GM21529 (cell line): Measurements from ENCODE around the gene HES4.

Source experiments
- ATAC-seq: cut with Tn5 transposase; IDR thresholded peaks from one replicate; pipeline ENCODE4 v1.9.1; 2021; ENCODE audit not compliant: unreplicated experiment

The HES4 gene

DNA sequence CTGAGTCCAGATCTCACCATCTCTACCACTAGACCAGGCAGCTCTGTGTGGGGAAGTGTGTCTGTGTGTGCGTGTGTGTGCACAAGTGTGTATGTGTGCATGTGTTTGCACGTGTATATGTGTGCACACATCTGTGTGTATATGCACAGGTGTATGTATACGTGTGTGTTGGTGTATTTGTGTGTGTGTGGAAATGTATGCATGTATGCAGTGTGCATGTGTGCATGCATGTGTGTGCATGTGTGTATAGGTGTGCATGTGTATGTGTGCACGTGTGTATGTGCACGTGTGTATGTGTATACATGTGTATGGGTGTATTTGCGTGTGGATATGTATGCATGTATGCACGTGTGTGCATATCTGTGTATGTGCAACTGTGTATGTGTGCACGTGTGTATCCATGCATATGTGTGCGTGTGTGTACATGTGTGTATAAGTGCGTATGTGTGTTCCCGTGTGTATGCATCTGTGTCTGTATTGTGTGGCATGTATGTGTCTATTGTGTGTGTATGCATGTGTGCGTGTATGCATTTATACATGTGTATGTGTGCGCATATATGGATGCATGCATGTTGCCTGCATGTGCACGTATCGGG, 30.5 kb downstream of the HES4 start:
- ATAC-seq = no peak

DNA sequence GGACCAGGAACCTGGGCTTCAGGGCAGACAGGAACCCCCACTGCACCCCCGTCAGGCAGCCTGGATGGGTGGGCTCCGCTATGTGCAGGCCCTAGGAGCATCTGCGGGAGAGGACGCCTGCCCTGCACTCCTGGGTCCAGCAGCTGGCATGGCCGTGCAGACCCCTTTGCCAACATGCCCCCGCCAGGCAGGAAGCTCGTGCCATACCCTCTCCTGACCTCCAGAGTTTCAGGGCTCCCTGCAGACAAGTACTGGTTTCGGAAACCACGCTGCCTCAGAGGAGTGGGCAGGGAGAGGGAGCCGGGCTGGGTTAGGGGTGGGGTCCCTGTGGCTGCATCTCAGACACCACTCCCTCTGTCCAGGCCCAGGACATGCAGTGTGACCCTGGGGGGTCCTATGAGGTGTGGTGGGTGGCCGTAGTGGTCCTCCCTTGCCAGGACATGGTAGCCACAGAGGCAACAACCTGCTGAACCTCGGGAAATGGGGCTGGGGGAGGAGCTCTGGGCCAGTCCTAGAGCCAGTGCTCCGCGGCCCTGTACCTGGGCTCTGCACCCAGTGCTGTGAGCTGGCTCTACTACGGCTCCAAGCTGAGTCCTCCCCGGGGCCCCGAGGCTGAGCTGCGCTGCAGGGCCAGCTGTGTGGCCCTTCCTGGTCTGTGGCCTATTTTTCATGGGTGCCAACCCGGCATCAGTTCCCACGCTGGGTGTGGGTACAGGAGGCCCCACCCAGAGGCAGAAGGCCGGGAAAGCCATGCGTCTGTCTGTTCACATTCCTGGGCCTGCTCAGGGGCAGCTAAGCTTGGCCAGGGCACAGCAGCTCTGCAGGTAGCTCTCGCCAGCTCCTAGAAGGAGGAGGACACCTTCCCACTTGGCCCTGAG, 32.2 kb downstream of the HES4 start:
- ATAC-seq = no peak

DNA sequence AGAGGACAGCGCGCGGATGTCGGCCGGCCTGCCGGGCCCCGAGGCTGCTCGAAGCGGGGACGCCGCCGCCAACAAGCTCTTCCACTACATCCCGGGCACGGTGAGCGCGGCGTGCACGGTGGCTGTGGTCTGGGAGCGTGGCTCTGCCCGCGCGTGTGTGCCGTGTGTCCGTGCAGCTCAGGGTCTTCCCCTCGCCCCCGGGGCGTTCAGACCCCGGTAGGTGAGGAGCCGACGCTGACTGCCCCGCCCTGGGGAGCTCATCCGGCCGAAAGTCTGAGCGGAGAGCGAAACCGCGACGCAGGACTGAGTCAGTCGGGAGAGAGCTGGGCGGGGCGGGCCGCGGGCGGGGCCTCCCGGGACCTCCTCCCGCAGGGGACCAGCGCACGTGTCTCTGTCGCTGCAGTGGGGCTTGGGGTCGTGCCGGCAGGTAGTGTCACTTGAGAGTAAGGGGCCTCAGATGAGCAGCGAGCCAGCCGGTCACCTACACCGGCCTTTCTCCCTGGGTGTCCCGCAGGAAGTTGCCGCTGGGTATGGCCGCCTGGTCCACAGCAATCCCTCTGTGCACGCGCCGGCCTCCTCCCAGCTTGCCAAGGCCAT, 33.1 kb downstream of the HES4 start:
- ATAC-seq = peak; percentile 82

DNA sequence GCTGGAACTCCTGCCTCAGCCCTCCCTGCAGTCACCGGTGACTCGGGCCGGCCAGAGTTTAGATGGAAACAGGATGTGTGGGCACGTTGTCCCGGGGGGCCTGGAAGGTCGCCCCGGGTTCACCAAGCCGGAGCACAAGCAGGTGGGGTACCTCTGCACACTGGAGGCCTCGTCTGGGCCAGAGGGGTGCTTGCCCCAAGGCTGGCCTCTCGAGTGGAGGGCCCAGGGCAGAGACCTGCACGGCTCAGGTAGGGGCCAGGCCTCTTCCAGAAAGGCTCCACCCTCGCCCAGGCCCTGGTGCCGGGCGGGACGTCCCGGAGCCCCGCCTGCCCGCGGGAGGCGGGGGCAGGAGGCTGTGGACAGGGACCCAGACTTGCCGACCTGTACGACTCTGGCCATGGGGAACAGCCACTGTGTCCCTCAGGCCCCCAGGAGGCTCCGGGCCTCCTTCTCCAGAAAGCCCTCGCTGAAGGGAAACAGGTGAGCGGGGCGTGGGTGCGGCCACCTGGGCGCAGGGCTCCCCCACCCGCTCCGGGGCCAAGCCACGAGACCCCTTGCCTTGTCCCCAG, 33.7 kb downstream of the HES4 start, which contains the start of gene PLEKHN1:
Gene PLEKHN1, plus strand, starts transcription at position 348 of the 569 bp plus-strand sequence. Its CDS starts 50 bp downstream, at position 398.
- ATAC-seq = peak; percentile 29

DNA sequence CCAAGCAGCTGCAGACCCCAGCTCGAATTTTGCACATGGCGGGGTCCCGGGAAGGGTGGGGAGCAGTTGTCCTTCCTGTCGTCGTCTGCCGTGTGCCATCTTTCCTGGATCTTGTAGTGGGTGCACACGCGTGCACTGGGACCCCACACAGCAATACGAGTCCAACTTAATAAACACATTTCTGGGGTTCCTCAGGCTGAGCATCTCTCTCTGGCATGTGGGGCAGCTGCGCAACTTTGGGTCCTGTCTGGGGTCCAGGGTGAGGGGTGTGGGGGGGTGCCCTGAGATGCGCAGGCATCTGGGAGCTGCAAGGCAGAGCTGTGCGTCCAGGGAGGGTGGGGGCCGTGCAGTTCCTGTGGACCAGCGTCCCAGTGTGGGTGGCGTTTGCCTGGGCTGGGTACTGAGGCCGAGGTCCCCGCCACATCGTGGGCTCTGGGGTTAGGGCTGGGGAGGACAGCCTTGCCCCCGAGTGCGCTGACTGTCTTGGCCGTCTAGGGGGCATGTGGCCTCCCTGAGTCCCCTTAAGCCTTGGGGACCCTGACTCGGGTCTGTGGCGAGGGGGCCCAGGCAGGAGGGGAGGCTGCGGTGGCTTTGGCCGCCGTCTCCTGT, 34.3 kb downstream of the HES4 start:
- no peak for ATAC-seq

DNA sequence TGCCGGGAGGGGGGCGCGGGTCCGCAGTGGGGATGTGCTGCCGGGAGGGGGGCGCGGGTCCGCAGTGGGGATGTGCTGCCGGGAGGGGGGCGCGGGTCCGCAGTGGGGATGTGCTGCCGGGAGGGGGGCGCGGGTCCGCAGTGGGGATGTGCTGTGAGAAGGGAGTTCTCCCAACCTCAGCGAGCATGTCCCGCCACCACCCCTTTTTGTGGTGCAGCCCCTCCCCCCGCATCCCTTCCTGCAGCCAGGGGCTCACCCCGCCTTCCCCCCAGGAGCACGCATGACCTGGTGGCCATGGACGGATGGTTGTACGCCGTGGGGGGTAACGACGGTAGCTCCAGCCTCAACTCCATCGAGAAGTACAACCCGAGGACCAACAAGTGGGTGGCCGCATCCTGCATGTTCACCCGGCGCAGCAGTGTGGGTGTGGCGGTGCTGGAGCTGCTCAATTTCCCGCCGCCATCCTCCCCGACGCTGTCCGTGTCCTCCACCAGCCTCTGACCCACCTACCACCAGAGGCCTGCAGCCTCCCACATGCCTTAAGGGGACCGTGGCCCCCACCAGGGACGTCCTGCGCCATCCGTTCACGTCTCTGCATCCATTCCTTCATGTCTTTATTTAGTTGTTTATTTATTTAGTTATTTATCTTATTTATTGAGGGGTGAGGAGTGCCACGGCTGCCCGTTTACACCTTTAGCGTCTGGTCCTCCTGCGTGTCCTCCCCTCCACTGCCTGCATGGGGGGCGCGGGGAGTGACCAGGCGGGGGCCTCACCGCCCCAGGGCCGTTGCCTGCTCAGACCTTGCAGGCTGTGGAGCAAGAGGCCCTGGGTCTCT, 35.0 kb downstream of the HES4 start:
- ATAC-seq = no peak

DNA sequence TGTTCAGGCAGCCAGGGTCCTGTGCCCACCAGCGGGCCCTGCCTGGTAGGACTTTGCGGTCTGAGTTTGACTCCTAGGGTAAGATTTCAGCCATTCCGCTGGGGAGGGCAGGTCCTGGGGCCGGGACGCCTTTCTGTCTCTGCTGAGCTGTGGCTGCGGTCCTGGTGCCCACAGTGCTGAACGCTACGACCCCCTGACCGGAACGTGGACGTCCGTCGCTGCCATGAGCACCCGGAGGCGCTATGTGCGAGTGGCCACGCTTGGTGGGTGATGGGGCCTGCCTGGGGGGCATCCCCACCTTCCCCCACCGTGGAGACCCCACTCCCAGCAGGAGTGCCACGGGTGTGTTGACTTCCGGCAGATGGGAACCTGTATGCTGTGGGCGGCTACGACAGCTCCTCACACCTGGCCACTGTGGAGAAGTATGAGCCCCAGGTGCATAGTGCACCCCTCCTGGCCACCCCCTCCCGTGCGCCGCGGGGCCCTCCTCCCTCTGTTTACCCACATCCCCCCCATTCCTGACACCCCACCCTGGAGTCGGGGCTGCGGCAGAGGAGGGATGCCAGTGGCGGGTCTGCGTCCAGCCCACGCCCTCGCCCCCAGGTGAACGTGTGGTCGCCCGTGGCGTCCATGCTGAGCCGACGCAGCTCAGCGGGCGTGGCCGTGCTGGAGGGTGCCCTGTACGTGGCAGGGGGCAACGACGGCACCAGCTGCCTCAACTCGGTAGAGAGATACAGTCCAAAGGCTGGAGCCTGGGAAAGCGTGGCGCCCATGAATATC, 36.0 kb downstream of the HES4 start:
- no peak for ATAC-seq

DNA sequence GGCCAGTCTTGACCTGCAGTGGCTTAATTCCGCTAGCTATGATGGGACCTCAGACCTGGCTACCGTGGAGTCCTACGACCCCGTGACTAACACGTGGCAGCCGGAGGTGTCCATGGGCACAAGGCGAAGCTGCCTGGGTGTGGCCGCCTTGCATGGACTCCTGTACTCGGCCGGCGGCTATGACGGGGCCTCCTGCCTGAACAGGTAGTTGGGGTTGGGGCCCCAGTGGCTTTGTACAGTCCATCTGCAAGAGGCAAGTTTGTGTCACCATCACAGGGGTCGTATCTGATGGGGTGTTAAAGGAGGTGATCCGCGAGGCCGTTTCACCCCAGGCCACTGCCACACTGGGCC, 36.6 kb downstream of the HES4 start:
- no peak for ATAC-seq

DNA sequence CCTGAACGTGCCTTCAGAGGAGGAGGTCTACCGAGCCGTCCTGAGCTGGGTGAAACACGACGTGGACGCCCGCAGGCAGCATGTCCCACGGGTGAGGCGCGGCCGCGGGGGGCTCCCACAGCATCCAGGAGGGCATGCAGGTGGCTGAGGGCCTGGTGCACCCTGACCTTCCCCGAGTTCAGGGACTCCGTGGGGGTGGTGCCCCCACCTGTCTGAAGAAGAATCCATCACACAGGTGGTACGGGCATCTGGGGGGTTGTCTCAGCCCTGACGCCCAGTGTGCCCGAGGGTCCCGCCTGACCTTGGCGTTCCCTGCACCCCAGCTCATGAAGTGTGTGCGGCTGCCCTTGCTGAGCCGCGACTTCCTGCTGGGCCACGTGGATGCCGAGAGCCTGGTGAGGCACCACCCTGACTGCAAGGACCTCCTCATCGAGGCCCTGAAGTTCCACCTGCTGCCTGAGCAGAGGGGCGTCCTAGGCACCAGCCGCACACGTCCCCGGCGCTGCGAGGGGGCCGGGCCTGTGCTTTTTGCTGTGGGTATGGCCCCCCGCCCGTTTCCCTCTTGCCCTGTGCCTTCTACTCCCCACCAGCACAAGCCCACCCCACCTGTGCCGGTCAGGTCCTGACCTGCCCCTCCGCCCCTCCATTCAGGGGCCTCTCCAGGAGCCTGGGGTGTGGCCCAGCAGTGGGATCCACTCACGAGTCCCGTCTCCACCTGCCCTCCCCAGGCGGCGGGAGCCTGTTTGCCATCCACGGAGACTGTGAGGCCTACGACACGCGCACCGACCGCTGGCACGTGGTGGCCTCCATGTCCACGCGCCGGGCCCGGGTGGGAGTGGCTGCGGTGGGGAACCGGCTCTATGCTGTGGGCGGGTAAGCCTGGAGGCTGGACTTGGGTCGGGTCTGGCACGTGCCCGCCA, 37.3 kb downstream of the HES4 start:
- ATAC-seq = no peak

DNA sequence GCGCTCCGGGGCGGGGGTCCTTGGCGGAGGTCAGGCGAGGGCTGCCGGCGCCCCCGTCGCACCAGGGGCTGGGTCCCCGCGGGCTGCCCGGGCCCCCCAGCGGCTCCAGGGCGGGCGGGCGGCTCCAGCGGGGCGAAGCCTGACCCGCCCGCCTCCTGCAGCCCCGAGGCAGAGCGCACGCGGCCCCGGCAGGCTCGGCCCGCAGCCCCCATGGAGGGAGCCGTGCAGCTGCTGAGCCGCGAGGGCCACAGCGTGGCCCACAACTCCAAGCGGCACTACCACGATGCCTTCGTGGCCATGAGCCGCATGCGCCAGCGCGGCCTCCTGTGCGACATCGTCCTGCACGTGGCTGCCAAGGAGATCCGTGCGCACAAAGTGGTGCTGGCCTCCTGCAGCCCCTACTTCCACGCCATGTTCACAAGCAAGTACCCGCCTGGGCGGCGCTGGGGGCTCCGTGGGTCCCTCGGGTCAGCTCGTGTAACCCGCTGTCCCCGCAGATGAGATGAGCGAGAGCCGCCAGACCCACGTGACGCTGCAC, 38.7 kb downstream of the HES4 start:
- no peak for ATAC-seq

DNA sequence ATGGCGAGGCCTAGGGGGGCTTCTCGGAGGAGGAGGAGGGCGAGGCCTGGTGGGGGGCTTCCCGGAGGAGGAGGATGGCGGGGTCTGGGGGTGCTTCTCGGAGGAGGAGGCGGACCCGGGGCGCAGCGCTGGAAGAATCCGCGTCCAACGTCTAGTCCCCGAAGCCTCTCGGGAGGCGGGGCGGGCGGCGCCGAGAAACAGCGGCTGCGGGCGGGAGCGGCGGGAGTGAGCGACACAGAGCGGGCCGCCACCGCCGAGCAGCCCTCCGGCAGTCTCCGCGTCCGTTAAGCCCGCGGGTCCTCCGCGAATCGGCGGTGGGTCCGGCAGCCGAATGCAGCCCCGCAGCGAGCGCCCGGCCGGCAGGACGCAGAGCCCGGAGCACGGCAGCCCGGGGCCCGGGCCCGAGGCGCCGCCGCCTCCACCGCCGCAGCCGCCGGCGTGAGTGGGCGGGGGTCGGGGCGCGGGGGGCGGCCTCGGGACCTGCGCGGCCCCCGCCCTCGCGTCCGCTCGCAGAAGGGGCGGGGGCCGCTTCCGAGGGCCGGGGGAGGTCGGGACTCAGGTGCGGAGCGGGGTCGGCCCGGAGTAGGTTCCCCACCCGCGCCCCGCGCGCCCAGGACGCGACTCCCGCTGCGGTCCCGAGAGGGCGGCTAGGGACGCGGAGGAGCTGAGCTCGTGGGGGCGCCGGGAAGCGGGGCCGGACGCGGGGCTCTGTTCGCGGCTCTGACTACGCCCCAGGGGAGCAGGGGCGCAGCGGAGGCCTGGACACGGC, 39.4 kb downstream of the HES4 start, which contains the start of gene KLHL17:
Gene KLHL17, plus strand, starts transcription at position 222 of the 769 bp plus-strand sequence. Its CDS starts 110 bp downstream, at position 332.
- ATAC-seq = peak; percentile 47

DNA sequence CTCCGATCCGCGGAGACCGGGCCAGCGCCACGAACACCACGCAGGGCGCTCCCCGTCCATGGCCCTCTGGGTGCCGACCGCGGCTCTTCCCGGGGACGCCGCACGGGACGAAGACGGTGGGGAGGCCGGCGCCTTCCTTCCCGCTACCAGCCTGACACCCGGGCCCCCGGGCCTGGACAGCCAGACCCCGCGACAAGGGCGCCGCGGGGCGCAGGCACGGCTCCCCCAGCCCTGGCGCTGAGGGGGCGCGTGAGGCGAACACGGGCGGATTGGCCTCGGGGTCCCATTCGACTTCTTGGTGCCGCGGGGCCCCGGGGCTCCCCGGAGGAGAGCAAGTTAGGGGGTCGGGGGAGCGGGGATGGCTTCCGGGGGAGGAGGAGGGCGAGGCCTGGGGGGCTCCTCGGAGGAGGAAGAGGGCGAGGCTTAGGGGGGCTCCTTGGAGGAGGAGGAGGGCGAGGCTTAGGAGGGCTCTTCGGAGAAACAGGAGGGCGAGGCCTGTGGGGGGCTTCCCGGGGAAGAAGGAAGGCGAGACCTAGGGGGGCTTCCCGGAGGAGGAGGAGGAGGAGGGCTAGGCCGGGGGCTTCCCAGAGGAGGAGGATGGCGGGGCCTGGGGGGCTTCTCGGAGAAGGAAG, 40.0 kb downstream of the HES4 start:
- ATAC-seq = no peak

DNA sequence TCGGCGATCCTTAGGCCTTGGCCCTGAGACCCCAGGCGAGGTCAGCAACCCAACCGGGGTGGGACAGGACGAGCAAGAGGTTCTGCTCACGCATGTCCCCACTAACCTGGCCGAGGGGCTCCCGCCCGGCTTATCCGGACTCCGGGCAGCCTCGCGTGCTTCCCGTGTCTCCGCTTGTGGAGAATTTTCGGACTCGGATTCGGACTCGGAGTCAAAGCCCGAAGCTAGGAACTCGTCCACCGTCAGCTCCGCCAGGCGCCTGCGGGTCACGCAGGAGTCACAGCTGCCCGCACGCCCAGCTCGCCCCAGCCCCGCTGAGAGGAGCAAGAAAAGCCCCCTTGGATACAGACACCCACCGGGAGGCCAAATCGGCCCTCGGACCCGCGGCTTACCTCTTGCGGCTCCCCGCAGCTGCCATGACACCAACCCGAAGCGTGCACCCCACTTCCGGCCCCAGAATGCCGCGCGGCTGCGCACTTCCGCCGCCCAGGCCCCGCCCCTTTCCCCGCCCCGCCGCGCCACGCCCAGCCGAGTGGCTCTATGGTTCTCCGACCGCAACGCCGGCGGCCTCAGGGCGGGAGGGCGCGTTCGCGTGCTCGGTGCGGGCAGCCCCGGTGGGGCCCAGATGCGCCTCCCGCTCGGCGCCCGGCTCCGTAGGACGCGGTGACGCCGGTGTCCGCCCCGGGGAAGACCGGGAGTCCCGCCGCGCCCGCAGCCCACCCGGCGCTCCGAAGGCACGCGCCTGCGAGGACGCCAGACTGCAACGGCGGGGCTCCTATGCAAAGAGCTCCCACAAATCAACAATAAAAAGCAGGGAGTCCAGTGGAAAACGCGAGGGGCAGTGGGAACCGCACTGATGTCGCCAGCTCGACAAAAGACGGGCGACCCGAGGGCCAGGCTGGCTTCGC, 40.8 kb downstream of the HES4 start, which contains the start of gene NOC2L:
Gene NOC2L, minus strand, starts transcription at position 434 of the 908 bp plus-strand sequence. Its CDS starts 16 bp downstream, at position 418.
- ATAC-seq = peak; percentile 69

DNA sequence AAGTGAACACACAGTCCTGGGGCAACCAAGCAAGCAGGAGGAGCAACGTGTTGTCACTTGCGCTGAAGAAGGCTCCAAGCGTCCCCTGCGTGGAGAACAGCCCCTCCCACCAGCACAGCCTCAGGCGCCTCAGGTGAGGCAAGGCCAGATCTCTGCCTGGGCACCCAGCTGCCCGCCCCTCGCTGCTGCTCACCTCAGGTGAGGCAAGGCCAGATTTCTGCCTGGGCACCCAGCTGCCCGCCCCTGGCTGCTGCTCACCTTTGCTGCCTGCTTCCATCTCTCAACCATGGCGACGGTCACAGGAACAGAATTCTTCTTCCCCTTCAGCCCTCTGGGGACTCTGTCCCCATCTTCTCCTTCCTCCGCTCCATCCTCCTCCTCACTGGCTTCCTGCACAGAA, 43.3 kb downstream of the HES4 start:
- no peak for ATAC-seq

DNA sequence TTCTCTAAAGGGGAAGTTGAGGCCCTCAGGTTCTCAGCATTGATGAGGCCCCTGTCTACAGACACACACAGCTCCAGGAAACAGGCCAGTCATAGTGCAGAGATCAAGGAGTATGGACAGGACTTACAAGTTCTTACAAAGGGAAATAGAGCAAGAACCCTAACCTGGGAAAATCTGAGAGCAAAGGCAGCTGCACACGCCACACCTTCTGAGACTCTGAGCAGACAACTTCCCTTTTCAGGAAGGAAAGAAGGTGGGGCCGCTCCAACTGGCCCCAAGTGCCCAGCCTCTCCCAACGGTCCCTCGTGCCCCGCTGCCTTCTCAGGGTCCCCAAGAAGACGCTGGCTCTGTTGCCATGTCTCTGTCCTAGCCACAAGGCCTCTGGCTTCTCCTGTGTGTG, 44.4 kb downstream of the HES4 start:
- no peak for ATAC-seq

DNA sequence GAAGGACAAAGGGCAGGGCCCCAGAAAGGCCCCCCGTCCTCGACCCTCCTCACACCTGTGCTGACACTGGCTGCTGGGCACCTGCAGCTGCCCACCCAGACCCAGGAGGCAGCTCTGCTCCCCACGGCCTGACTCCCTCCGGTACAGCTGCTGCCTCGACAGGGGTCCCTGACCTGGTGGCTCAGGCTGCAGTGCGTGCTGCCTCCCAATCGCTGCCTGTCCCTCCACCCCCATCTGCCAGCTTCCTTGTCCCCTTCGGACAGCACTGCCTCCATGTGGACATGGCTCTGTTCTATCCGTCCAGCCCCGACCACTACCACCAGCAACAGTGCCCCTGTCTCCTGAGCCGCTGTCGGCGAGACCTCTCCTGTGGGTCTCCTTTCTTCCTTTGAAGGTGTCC, 45.0 kb downstream of the HES4 start:
- ATAC-seq = no peak
